ENCODE data around the gene PSMD13. TPM values are rescaled to one million over a fixed set of nuclear protein-coding genes. Genes with fewer than 3 reads are reported as not detected.
A peak's percentile ranks its signal among the peaks of the same experiment; 100 is the strongest.
"Not testable (repeated sequence)": the region's sequence is repeated elsewhere in the genome, so short reads cannot be mapped to it uniquely, and the experiment has no call there.

Gene PSMD13
- total RNA-seq, 1 experiment from 2014 or later = 140 TPM

DNA sequence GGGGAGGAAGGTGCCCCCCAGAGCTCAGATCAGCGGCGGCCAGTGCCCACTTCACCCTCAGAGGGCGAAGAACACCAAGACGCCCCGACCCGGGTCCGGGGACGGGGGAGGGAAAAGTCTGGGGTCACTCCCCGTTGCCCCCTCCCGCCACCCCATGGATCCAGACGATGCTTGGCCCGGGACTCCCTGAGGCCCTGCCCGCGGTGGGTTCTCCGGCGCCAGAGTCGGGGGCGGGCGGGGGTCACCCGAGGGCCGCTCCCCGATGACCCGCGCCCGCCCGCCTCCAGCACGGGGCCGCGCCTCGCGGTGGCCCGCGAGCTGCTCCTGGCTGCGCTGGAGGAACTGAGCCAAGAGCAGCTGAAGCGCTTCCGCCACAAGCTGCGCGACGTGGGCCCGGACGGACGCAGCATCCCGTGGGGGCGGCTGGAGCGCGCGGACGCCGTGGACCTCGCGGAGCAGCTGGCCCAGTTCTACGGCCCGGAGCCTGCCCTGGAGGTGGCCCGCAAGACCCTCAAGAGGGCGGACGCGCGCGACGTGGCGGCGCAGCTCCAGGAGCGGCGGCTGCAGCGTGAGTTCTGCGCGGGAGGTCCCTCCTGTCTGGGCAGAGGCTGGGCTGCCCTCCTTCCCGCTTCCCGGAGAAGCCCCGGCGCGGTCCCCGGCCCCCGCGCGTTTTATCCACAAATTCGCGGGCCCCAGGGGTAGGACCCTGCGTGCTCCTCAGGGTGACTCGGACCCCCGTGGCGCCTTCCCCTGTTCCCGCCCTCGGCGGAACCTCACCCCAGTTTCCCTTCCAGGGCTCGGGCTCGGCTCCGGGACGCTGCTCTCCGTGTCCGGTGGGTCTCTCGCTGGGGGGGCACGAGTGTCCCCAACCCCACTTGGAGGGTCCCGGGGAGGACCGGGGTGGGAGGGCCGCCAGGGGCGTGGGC, 42.5 kb downstream of the PSMD13 start:
- in situ Hi-C loops (cut with HindIII; ENCODE audit: low pct_unique_long_range_greater_than_20kb, low sequenced_read_pairs) = no loop called here
- no peak for DNase-seq (ENCODE audit: low read depth, low spot score)

DNA sequence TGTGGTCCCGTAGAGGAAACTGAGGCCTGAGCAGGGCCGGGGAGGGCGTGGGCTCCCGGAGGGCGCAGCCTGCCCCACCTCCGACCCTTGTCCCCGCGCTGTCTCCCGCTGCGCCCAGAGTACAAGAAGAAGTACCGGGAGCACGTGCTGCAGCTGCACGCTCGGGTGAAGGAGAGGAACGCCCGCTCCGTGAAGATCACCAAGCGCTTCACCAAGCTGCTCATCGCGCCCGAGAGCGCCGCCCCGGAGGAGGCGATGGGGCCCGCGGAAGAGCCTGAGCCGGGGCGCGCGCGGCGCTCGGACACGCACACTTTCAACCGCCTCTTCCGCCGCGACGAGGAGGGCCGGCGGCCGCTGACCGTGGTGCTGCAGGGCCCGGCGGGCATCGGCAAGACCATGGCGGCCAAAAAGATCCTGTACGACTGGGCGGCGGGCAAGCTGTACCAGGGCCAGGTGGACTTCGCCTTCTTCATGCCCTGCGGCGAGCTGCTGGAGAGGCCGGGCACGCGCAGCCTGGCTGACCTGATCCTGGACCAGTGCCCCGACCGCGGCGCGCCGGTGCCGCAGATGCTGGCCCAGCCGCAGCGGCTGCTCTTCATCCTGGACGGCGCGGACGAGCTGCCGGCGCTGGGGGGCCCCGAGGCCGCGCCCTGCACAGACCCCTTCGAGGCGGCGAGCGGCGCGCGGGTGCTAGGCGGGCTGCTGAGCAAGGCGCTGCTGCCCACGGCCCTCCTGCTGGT, 43.4 kb downstream of the PSMD13 start:
- no peak for DNase-seq (ENCODE audit: low read depth, low spot score)
- in situ Hi-C loops (cut with HindIII; ENCODE audit: low pct_unique_long_range_greater_than_20kb, low sequenced_read_pairs) = no loop called here

DNA sequence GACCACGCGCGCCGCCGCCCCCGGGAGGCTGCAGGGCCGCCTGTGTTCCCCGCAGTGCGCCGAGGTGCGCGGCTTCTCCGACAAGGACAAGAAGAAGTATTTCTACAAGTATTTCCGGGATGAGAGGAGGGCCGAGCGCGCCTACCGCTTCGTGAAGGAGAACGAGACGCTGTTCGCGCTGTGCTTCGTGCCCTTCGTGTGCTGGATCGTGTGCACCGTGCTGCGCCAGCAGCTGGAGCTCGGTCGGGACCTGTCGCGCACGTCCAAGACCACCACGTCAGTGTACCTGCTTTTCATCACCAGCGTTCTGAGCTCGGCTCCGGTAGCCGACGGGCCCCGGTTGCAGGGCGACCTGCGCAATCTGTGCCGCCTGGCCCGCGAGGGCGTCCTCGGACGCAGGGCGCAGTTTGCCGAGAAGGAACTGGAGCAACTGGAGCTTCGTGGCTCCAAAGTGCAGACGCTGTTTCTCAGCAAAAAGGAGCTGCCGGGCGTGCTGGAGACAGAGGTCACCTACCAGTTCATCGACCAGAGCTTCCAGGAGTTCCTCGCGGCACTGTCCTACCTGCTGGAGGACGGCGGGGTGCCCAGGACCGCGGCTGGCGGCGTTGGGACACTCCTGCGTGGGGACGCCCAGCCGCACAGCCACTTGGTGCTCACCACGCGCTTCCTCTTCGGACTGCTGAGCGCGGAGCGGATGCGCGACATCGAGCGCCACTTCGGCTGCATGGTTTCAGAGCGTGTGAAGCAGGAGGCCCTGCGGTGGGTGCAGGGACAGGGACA, 44.1 kb downstream of the PSMD13 start:
- no peak for DNase-seq (ENCODE audit: low read depth, low spot score)
- in situ Hi-C loops (cut with HindIII; ENCODE audit: low pct_unique_long_range_greater_than_20kb, low sequenced_read_pairs) = no loop called here

DNA sequence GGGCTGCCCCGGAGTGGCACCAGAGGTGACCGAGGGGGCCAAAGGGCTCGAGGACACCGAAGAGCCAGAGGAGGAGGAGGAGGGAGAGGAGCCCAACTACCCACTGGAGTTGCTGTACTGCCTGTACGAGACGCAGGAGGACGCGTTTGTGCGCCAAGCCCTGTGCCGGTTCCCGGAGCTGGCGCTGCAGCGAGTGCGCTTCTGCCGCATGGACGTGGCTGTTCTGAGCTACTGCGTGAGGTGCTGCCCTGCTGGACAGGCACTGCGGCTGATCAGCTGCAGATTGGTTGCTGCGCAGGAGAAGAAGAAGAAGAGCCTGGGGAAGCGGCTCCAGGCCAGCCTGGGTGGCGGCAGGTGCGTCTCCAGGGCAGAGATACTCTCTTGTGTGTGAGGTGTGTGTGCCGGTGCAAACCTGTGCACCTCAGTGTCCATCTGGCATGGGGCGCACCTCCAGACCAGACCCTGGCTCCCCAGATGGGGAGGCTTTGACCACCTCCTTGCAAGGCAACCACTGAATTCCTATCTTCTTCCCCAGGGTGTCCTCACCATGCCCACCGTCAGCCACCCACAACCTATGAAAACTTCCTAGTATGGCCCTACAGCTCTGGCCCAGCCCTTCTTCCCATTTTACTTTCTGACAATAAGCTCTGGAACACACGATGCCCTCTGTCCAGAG, 44.8 kb downstream of the PSMD13 start:
- in situ Hi-C loops (cut with HindIII; ENCODE audit: low pct_unique_long_range_greater_than_20kb, low sequenced_read_pairs) = no loop called here
- DNase-seq (ENCODE audit: low read depth, low spot score) = no peak

DNA sequence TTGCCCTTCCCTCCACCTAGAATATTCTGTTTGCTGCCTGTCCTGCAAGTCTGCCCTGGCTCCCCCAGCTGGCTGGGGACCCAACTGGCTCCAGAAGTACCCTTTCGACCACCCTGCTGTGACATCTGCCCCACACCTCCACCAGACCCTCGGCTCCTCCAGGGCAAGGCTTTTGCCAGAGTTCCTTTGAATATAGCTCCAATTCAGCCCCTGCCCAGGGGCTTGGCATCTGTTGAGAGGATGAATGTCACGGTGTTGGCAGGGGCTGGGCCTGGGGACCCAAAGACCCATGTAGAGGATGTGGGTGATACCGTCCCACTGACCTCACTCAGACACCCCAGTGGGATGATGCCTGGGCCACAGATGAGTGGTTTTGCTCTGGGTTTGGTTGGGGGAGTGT, 45.4 kb downstream of the PSMD13 start:
- in situ Hi-C loops (cut with HindIII; ENCODE audit: low pct_unique_long_range_greater_than_20kb, low sequenced_read_pairs) = no loop called here
- DNase-seq (ENCODE audit: low read depth, low spot score) = no peak

DNA sequence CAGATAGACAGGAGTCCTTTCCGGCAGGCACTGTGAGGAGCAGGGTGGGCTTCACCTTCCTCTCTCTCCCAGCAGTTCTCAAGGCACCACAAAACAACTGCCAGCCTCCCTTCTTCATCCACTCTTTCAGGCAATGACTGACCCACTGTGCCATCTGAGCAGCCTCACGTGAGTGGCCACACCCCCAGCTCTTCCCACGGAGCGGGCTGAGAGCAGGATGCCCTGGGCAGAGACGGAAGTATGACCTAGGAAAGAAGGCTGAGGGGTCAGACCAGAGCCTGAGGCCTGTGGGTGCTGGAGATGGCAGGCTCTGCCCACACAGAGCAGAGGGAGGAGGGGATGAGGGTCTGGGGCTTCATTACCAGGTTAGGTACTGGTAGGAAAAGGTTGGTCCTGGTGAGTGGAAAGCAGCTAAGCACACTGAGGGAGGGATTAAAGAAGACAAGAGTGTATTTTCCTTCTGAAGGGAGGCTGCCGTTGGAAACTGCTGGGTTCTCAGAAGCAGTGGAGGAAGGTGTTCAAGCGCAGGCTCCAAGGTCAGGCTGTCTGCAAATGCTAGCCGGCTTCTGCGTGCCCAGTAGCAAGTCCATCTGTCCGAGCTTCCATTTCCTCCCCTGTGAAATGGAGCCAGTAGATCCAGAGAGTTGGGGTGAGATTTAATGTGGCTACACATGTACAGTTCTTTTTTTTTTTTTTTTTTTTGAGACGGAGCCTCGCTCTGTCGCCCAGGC, 46.0 kb downstream of the PSMD13 start:
- peak; percentile 38 for DNase-seq (ENCODE audit: low read depth, low spot score)
- in situ Hi-C loops (cut with HindIII; ENCODE audit: low pct_unique_long_range_greater_than_20kb, low sequenced_read_pairs) = no loop called here

DNA sequence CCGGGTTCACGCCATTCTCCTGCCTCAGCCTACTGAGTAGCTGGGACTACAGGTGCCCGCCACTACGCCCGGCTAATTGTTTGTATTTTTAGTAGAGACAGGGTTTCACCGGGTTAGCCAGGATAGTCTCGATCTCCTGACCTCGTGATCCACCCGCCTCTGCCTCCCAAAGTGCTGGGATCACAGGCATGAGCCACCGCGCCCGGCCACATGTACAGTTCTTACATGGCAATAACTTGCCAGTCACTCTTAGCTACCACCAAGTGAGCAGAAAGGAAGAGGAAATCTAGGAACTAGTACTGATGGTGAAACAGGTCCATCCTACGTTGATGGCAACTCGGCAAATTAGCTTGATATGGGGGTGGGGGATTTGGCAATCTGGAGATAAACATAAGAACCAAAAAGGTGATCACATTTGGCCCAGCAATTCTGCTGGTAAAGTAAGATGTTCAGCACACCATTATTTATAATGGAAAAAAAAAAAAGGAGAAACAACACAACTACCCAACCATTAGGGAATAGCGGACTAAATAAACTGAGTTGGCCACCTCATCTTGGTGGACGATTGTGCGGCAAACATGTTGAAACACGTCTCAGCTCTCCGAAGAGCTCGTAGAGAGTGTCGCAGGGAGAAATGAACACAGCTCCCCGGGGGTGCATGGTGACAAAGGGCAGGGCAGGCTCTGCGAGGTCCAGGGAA, 46.8 kb downstream of the PSMD13 start:
- in situ Hi-C loops (cut with HindIII; ENCODE audit: low pct_unique_long_range_greater_than_20kb, low sequenced_read_pairs) = no loop called here
- DNase-seq (ENCODE audit: low read depth, low spot score) = no peak

DNA sequence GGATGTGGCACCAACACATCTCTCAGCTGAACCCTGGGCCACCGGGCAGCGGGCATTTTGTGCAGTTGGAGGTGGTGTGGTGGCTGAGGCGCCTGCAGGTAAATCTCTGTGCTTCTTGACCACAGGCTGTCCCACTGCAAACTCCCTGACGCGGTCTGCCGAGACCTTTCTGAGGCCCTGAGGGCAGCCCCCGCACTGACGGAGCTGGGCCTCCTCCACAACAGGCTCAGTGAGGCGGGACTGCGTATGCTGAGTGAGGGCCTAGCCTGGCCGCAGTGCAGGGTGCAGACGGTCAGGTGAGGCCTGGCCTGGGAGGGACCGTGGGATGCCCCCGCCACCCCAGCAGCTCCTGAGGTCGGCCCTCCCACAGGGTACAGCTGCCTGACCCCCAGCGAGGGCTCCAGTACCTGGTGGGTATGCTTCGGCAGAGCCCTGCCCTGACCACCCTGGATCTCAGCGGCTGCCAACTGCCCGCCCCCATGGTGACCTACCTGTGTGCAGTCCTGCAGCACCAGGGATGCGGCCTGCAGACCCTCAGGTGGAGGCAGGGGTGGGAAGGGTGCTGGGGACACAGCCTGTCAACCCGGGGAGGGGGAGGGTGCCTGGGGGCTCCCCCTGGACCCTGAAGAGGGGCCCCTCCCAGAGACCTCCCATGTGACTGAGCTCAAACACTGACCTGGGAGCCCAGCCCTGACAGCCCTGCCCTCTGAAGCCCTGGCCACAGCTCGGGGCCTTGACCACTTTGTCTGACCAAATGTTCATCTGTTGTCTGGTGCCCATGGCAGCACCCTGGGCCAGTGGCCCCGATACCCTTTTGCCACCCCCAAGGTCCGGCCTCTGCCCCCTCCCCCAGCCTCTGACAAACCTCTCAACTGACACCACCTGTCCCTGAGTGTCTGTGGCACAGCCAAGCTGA, 47.6 kb downstream of the PSMD13 start:
- in situ Hi-C loops (cut with HindIII; ENCODE audit: low pct_unique_long_range_greater_than_20kb, low sequenced_read_pairs) = no loop called here
- no peak for DNase-seq (ENCODE audit: low read depth, low spot score)

DNA sequence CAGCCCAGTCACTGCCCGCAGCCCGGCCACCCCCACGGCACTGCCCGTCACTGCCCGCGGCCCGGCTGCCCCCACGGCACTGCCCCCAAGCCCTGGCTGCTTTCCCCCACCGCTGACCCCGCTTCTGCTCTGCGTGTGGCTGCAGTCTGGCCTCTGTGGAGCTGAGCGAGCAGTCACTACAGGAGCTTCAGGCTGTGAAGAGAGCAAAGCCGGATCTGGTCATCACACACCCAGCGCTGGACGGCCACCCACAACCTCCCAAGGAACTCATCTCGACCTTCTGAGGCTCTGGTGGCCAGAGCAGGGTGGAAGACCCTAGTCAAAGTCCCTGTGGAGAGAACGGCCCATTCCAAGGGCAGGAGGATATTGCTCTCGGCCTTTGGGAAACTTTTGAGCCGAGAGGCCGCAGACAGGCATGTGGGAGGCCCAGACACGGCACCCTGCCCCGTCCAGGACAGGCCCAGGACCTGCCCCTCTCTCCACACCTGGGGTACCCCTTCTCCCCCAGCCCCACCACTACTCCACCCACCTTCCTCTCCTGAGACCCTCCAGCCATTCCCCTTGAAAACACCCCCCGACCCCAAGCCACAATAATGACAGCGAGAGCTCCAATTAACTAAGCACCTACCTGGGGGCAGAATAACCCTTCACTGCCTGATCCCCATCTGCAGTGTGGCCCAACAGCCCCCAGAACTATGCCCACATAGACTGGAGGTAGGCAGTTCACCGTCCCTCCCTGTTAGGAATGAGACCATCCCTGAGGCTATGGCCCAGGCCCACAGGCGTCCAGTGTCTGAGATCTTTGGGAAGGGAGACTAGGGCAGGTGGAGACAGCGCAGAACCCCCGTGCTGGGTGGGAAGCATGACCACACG, 48.5 kb downstream of the PSMD13 start:
- no peak for DNase-seq (ENCODE audit: low read depth, low spot score)
- in situ Hi-C loops (cut with HindIII; ENCODE audit: low pct_unique_long_range_greater_than_20kb, low sequenced_read_pairs) = no loop called here

DNA sequence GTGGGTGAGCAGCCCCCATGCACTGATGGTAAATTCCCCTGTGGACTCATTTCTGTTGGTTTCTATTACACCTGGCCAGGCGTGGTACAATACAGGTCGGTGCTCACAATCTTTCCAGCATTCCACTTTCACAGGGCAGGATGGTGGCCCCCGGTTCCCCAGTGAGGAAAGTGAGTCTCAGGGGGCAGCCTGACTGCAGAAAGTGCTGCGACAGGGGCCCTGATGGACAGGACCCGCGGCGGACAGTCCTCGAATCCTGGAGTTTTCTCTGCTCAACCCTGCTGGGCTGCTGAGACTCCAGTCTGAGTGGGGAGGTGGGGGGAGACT, 49.1 kb downstream of the PSMD13 start:
- in situ Hi-C loops (cut with HindIII; ENCODE audit: low pct_unique_long_range_greater_than_20kb, low sequenced_read_pairs) = no loop called here

DNA sequence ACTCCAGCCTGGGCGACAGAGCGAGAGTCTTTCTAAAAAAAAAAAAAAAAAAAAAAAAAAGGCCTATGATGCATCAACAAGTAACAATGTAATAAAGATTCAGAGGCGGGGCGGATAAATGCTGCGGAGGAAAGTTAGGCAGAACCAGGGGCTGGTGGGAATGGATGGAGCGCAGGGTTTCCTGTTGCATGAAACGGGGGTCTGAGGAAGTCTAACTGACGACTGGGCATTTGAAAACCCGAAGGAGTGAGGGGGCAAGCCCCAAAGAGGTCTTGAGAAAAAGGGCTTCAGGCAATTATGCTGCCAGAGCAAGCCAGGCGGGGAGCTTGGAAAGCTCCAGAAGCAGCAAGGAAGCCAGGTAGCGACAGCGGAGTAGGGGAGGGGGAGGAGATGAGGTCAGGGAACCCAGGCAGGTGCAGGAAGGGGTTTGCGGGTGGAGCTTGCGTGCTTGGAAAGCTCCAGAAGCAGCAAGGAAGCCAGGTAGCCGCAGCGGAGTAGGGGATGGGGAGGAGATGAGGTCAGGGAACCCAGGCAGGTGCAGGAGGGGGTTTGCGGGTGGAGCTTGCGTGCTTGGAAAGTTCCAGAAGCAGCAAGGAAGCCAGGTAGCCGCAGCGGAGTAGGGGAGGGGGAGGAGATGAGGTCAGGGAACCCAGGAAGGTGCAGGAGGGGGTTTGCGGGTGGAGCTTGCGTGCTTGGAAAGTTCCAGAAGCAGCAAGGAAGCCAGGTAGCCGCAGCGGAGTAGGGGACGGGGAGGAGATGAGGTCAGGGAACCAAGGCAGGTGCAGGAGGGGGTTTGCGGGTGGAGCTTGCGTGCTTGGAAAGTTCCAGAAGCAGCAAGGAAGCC, 50.4 kb downstream of the PSMD13 start:
- in situ Hi-C loops (cut with HindIII; ENCODE audit: low pct_unique_long_range_greater_than_20kb, low sequenced_read_pairs); DNase-seq (ENCODE audit: low read depth, low spot score): not testable (repeated sequence)

More for the DNA sequence above, 49.1 kb downstream of the PSMD13 start:
- no peak for DNase-seq (ENCODE audit: low read depth, low spot score)

DNA sequence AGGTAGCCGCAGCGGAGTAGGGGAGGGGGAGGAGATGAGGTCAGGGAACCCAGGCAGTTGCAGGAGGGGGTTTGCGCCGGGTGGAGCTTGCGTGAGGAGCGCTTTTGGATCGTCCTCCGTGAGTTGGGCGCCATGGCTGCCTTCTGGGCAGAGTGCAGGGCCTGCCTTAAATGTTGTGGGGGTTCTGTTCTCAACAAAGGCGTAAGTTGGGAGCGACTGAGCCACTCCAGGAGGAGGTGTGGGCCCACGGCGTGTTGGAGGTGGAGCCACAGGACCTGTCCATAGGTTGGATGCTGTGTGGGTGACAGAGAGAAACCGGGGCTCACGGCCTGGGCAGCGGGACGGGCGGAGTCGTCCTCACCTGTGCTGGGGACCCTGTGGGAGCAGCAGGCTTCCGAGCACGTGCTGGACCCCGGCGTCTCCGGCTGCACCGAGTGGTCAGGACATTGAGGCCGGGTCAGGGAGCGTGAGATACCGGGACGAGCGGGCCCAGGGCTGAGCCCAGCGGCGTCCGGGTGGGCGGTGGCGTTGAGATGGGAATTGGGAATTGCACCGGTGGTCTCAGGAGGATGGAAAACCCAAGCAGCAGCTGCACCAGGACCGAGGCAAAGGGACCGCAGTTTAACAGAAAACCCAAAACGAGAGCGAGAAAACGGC, 51.2 kb downstream of the PSMD13 start:
- DNase-seq (ENCODE audit: low read depth, low spot score) = no peak
- in situ Hi-C loops (cut with HindIII; ENCODE audit: low pct_unique_long_range_greater_than_20kb, low sequenced_read_pairs) = no loop called here

DNA sequence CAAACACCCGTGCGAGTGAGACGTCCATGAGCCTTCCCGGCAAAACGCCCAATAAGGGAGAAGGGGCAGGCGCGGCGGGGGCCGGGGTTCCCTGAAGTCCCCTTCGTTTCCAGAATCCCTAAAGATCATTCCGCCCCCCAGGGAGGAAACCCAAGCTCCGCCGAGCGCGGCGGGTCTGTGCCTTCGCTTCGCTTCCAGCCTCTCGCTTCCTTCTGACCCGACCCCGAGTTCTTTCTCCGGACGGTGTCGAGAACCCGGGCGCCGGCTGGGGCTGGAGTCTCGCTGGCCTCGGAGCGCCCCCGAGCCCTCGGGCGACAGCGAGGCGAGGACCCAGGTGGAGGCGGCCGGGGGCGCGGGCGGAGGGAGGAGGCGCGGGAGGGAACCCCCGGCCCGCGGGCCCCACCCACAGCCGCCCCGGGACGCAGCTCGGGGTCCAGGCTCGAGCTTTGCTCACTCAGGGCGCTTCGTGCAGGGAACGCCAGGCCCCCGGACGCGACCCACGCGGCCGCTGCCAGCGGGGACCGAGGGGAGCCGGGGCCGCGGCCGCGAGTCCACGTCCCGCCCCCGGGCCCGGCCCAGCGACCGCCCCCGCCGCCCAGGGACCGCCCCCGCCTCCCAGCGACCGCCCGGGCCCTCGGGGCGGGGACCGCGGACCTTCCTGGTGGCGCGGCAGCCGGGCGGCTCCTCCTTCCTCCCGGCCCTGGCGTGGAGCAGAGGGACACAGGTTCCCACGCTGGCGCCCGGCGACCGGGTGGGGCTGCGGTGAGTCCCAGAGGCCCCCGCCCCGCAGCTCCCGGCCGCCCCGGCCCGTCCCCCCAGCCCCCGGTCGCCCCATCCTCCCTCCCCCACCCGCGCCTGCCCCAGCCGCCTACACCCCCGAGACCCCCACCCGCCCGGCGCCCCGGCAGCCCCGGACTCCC, 52.0 kb downstream of the PSMD13 start, which contains the start of gene PGGHG:
TSS of gene PGGHG (plus strand) at position 649 of the 920 bp plus-strand sequence. CDS start 691 bp downstream, outside the sequence.
- DNase-seq (ENCODE audit: low read depth, low spot score) = peak; percentile 38
- in situ Hi-C loops (cut with HindIII; ENCODE audit: low pct_unique_long_range_greater_than_20kb, low sequenced_read_pairs) = no loop called here
